GM19239 (cell line): ENCODE results near the gene MAP2K5.

Experiments used
- DNase-seq: peaks from one replicate; pipeline ENCODE4 v3.0.0; 2011; ENCODE audit warnings: low spot score; ENCODE audit not compliant: insufficient read length
- FAIRE-seq: peaks from 2 replicates; lab custom pipeline; 2011; peaks lifted over from hg19 to GRCh38; lab: Jason Lieb, UNC

Gene MAP2K5

GRCh38 chr15:67827562-67828277 lies 285.2 kb downstream of the MAP2K5 start:
- DNase-seq (no peak), FAIRE-seq (no peak)

GRCh38 chr15:67828278-67828968 lies 285.9 kb downstream of the MAP2K5 start:
- no peak for DNase-seq
- no peak for FAIRE-seq

DNA sequence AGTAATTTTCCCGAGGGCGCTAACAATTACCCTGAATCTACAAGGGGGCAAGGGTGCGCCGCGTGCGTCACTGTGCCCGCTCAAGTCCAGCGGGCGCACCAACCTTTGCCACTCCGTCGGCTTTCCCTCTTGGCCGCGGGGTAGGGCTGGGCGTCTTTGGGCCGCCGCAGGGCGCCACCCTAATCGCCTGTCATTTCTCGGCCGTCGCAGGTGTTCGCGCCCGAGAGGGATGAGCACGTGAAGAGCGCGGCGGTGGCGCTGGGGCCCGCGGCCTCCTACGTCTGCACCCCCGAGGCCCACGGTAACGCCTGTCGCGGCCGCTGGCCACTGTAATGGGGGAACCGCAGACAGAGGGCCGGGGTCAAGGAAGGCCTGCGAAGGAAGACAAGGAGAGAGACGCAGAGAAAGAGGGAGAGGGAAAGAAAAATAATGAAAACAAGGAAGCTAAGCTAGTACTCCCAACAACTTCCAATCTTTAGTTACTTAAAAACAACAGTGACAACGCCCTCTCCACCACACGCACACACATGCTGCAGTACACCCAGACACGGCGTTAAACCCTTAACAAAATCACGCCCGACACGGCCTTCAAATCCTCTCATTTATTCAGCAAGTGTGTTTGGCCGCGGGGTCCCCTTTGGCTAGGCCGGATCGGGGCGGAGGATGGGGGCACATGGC lies 286.6 kb downstream of the MAP2K5 start:
- DNase-seq, result no peak
- FAIRE-seq, result no peak

GRCh38 chr15:67829647-67830504 lies 287.4 kb downstream of the MAP2K5 start:
- DNase-seq (no peak), FAIRE-seq (no peak)

DNA sequence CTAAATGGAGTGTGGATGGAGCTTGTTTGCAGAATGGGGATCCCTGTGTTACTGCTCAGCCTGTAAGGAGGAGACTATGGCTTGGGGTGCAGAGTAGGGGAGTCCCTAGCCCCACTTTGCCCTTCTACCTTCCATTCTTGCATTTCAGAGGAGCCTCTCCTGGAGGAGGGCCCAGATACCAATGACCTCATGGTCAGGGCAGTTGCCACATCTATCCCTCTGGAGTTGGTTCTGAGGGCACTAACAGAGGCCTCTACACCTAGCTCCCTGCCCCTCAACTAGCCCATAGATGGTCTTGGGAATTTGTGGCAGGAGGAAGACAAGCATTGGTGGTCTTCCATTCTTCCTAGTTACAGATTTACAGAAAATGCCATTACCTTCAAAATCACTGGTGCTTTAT lies 288.9 kb downstream of the MAP2K5 start:
- DNase-seq (no peak), FAIRE-seq (no peak)

DNA sequence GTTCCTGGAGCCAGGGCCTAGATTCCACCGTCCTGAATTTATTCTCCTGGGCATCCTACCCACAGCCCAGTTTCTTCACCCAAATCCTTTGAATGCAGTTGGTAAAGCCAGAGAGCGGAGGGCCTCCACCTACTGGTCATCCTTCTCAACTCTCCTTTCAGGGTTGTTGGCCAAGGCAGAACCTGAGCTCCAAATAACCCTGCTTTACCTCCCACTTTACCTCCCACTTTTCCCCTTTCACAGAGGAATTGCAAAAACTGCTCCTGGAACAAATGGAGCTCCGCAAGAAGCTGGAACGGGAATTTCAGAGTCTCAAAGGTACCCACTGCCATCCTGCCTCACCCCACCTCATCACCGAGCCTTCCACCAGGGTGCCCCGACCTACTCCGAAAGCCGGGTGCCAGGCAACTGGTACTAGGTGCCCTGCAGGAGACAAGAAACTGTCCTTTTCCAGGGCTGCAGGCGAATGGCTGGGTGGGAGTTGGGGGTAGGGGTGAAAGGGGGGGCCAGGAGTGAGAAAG lies 289.6 kb downstream of the MAP2K5 start:
- FAIRE-seq, result no peak

DNA sequence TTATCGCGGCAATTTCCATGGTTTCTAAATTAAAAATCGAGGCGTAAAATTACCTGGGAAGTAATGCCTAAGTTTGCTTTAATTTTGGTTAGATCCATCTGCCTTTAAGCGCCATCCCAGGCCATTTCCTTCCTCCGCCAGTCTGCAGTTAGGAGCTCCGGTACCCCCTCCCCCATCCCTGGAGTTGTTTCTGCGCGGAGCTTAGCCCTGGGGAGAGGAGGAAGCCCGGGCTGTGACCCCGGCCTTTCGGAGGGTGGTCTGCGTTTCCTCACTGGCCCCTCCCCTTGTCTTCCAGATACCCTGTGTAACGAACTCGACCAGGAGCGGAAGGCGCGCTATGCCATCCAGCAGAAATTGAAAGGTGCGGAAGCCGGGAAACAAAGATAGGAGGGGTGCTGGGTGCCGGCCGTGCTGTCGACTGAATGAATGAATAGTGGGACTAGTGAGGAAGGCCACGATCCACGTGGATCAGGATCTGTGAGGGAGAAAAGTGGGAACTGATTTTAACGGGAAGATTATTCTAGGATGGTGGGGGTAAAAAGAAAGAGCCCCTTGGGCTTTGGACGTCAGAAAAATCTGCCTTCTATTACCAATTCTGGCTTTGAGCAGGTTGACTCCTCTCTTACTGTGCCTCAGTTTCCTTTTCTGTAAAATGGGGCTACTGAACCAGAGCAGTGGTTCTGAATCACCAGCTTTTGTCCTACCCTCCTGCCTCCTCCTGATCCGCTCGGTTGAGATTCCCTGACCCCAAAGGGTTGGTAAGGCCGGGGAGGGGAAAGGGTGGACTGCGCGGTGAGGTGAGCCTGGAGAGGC lies 290.6 kb downstream of the MAP2K5 start:
- FAIRE-seq (peak; percentile 48), DNase-seq (no peak)

More for the DNA sequence above, 289.6 kb downstream of the MAP2K5 start:
- no peak for DNase-seq

DNA sequence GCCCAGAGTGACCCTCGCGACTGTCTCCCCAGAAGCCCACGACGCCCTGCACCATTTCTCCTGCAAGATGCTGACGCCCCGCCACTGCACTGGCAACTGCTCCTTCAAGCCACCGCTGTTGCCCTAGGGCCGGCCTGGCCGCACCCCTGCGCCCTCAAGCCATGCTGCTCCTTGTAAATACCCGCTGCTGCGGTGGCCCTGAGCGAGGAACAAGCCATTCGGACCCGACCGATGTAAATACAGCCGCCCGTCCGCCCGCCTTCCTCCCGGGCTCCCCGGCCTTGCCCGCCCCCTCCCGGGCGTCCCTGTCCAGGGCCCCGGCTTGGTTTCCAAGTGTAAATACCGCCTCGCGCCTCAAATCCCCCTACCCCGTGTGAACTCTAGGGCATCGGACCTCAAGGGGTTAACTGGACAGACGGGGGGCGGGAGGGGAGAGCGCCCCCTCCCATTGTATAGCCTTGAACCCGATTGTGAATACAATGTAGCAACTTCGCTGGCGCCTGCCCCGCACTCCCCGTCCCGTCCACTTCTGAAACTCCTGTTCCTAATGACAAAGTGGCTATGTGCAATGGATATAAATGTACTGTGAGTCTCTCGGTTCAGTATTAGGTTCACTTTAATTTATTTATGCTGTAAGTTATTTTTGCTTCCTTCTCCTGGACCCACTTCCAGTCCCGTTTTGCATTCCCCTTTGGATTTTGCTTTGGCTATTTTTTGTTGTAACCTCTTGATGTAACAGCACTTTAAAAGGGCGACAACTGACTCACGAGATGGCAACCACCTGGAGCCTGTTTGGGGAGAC lies 291.4 kb downstream of the MAP2K5 start:
- DNase-seq (no peak), FAIRE-seq (peak; percentile 21)

- FAIRE-seq (no peak), DNase-seq (no peak)
Measured at GRCh38 chr15:67834581-67835296, 292.2 kb downstream of the MAP2K5 start.

DNA sequence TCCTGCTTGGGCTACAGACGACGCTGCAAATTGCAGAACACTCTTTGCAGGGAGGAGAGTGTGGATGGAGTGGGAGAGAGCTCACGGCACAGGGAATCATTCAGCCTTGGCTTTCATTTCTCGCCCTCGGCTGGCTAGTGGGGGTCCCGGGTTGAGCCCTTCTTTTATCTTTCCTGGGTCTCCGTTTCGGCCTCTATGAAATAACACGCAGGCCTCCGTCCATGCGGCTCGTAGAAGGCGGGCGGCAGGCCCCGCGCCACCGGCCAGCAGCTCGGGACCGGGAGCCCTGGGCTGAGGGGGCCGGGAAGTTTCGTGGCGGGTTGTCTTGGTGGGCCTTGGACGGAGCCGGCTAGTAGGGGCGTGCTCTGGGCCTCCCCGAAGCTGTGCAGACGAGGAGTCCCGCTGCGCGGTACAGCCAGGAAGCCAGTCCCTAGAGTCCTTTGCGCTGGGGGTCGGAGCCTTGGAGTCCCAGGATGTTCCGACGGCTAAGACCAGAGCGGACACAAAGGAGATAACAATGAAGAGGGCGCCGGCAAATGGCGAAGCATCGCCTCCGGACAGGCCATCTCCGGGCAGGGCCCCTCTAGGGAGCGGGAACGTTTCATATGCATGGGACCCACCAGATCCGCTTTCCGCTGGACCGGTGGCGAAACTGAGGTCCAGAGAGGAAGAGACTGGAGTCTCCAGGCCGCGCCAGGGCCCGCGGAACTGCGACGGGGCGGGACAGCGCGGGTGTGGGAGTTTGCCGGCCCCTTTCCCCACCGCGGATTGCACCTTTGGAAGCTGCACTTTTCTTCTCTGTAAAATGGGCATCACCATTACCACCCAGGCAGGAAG lies 293.0 kb downstream of the MAP2K5 start:
- DNase-seq, result no peak
- no peak for FAIRE-seq

DNA sequence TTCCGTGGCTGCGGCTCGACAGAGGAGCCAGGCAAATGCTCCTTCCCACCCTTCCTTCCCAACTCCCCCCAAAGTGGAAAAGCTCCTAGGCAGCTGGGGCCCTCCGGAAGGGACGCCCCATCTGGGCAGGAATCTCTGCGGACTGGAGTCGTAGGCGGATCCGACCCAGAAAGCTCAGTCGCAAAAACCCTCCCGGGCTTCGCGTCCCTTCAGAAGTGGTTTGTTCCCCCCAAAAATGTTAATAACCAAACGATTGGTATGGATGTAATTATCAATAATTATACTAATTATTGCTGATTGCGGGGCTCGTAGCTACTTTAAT lies 293.6 kb downstream of the MAP2K5 start:
- DNase-seq (no peak), FAIRE-seq (no peak)

GRCh38 chr15:67836477-67836876 lies 294.0 kb downstream of the MAP2K5 start:
- peak; percentile 86 for FAIRE-seq
- DNase-seq, result no peak

- no peak for FAIRE-seq
- DNase-seq, result no peak
Measured at GRCh38 chr15:67836955-67837354, 294.5 kb downstream of the MAP2K5 start.

DNA sequence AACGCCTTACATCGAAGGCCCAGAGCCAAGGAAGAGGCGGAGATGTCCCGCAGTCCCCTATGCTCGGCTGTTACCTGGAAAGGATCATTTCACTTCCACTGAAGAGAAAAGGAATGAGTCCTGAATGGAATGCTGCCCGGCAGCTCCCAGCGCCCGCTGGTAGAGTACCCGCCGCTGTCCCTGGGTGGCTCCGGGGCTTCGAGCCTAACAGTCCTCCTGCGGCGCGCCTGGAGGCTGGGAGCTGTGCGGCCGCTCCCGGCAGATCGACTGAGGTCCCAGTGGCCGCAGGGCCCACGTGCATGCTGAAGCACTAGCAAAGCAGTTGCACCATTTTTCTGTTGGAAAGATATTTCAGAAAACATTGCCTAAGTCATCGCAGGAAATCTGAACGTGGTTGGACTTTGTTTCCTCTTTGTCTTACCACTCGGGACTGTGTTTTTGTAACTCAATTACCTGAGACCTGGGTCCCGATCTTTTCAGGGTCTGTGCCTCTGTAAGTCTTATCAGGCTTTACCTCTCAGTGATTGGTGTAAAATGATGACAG lies 296.4 kb downstream of the MAP2K5 start:
- DNase-seq (no peak), FAIRE-seq (no peak)

DNA sequence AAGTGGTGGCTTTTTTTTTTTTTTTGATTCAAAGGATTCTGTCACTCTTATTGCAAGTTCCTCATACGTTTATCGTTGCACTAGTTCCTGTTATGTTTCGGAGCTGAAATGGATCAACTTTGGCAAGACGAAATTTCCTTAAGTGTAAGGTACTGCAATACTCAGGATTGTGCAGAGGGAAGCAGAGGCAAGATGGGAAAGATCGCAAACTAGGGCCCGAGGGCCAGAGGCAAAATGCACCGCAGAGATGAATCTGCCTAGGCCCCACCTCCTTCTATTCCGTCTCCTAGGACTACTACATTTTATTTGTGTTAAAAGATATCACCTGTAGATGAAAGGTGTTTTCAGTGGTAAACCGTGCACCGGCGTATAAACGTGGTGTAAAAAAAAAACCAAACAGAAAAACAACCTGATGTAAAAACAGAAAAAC lies 297.0 kb downstream of the MAP2K5 start:
- FAIRE-seq, result peak; percentile 73
- no peak for DNase-seq

- peak; percentile 89 for FAIRE-seq
- no peak for DNase-seq
Measured at GRCh38 chr15:67839929-67840748, 297.6 kb downstream of the MAP2K5 start, which contains the start of gene RNU6-1. TSS of gene RNU6-1 (minus strand) at chr15:67840045.
